ENCODE measurements around the gene EDN2.

The EDN2 gene

GRCh38 chr1:41482001-41482765 lies 2.3 kb downstream of the EDN2 start:
- Histone ChIP-seq H3K36me3 (ENCODE audit: insufficient read depth, low read length) (no peaks in the 10 kb centered on the region), H3K27me3 (ENCODE audit: insufficient read depth, low read length) (no peaks in the 10 kb centered on the region), H3K4me3 (ENCODE audit: low read length) (no peak overlapping the region), H2AFZ (ENCODE audit: low read depth, low read length) (no peak overlapping the region), H3K9me3 (ENCODE audit: low read length) (no peaks in the 10 kb centered on the region), H3K4me1 (ENCODE audit: insufficient read depth, low read length) (peaks cover 23% of the 10 kb centered on the region)

GRCh38 chr1:41481109-41481775 lies 3.2 kb downstream of the EDN2 start:
- H3K4me3 ChIP-seq (ENCODE audit: low read length) = no peak overlapping the region
- H3K27me3 ChIP-seq (ENCODE audit: insufficient read depth, low read length) = no peaks in the 10 kb centered on the region
- peaks cover 15% of the 10 kb centered on the region for H3K4me1 ChIP-seq (ENCODE audit: insufficient read depth, low read length)
- H3K9me3 ChIP-seq (ENCODE audit: low read length) = no peaks in the 10 kb centered on the region
- H2AFZ ChIP-seq (ENCODE audit: low read depth, low read length) = no peak overlapping the region
- H3K36me3 ChIP-seq (ENCODE audit: insufficient read depth, low read length) = no peaks in the 10 kb centered on the region

- Histone ChIP-seq H3K27me3 (ENCODE audit: insufficient read depth, low read length) (no peaks in the 10 kb centered on the region), H3K4me1 (ENCODE audit: insufficient read depth, low read length) (peaks cover 7% of the 10 kb centered on the region), H3K4me3 (ENCODE audit: low read length) (no peak overlapping the region), H3K9me3 (ENCODE audit: low read length) (no peaks in the 10 kb centered on the region), H3K36me3 (ENCODE audit: insufficient read depth, low read length) (no peaks in the 10 kb centered on the region), H2AFZ (ENCODE audit: low read depth, low read length) (no peak overlapping the region)
Measured at GRCh38 chr1:41480204-41481108, 4.0 kb downstream of the EDN2 start.

GRCh38 chr1:41479808-41480160 lies 4.7 kb downstream of the EDN2 start:
- H3K27me3 ChIP-seq (ENCODE audit: insufficient read depth, low read length) = no peaks in the 10 kb centered on the region
- H3K4me3 ChIP-seq (ENCODE audit: low read length) = no peak overlapping the region
- peaks cover 7% of the 10 kb centered on the region for H3K4me1 ChIP-seq (ENCODE audit: insufficient read depth, low read length)
- no peaks in the 10 kb centered on the region for H3K9me3 ChIP-seq (ENCODE audit: low read length)
- H3K36me3 ChIP-seq (ENCODE audit: insufficient read depth, low read length) = no peaks in the 10 kb centered on the region
- no peak overlapping the region for H2AFZ ChIP-seq (ENCODE audit: low read depth, low read length)

- no peaks in the 10 kb centered on the region for H3K36me3 ChIP-seq (ENCODE audit: insufficient read depth, low read length)
- H3K4me1 ChIP-seq (ENCODE audit: insufficient read depth, low read length) = peaks cover 11% of the 10 kb centered on the region
- H3K27me3 ChIP-seq (ENCODE audit: insufficient read depth, low read length) = no peaks in the 10 kb centered on the region
- no peak overlapping the region for H2AFZ ChIP-seq (ENCODE audit: low read depth, low read length)
- no peak overlapping the region for H3K4me3 ChIP-seq (ENCODE audit: low read length)
- no peaks in the 10 kb centered on the region for H3K9me3 ChIP-seq (ENCODE audit: low read length)
Measured at GRCh38 chr1:41479000-41479807, 5.3 kb downstream of the EDN2 start.

- Histone ChIP-seq H3K27me3 (ENCODE audit: insufficient read depth, low read length) (no peaks in the 10 kb centered on the region), H3K9me3 (ENCODE audit: low read length) (no peaks in the 10 kb centered on the region), H3K4me3 (ENCODE audit: low read length) (no peak overlapping the region), H3K4me1 (ENCODE audit: insufficient read depth, low read length) (peaks cover 11% of the 10 kb centered on the region), H2AFZ (ENCODE audit: low read depth, low read length) (no peak overlapping the region), H3K36me3 (ENCODE audit: insufficient read depth, low read length) (no peaks in the 10 kb centered on the region)
Measured at GRCh38 chr1:41478118-41478748, 6.2 kb downstream of the EDN2 start.

GRCh38 chr1:41476807-41477361 lies 7.6 kb downstream of the EDN2 start:
- no peak overlapping the region for H3K4me3 ChIP-seq (ENCODE audit: low read length)
- H3K9me3 ChIP-seq (ENCODE audit: low read length) = no peaks in the 10 kb centered on the region
- no peaks in the 10 kb centered on the region for H3K27me3 ChIP-seq (ENCODE audit: insufficient read depth, low read length)
- no peak overlapping the region for H2AFZ ChIP-seq (ENCODE audit: low read depth, low read length)
- H3K4me1 ChIP-seq (ENCODE audit: insufficient read depth, low read length) = peaks cover 6% of the 10 kb centered on the region
- H3K36me3 ChIP-seq (ENCODE audit: insufficient read depth, low read length) = no peaks in the 10 kb centered on the region

- no peak overlapping the region for H3K4me3 ChIP-seq (ENCODE audit: low read length)
Measured at GRCh38 chr1:41475859-41476567, 8.5 kb downstream of the EDN2 start.

GRCh38 chr1:41475346-41475745 lies 9.1 kb downstream of the EDN2 start:
- H2AFZ ChIP-seq (ENCODE audit: low read depth, low read length) = no peak overlapping the region
- H3K36me3 ChIP-seq (ENCODE audit: insufficient read depth, low read length) = no peaks in the 10 kb centered on the region
- no peaks in the 10 kb centered on the region for H3K27me3 ChIP-seq (ENCODE audit: insufficient read depth, low read length)
- H3K4me1 ChIP-seq (ENCODE audit: insufficient read depth, low read length) = peaks cover 6% of the 10 kb centered on the region
- no peak overlapping the region for H3K4me3 ChIP-seq (ENCODE audit: low read length)
- no peaks in the 10 kb centered on the region for H3K9me3 ChIP-seq (ENCODE audit: low read length)

More at GRCh38 chr1:41475859-41476567, 8.5 kb downstream of the EDN2 start:
- Histone ChIP-seq H3K27me3 (ENCODE audit: insufficient read depth, low read length) (no peaks in the 10 kb centered on the region), H3K4me1 (ENCODE audit: insufficient read depth, low read length) (peaks cover 6% of the 10 kb centered on the region), H3K36me3 (ENCODE audit: insufficient read depth, low read length) (no peaks in the 10 kb centered on the region), H3K9me3 (ENCODE audit: low read length) (no peaks in the 10 kb centered on the region), H2AFZ (ENCODE audit: low read depth, low read length) (no peak overlapping the region)

- Histone ChIP-seq H3K27me3 (ENCODE audit: insufficient read depth, low read length) (no peaks in the 10 kb centered on the region), H3K4me3 (ENCODE audit: low read length) (no peak overlapping the region), H3K9me3 (ENCODE audit: low read length) (no peaks in the 10 kb centered on the region), H2AFZ (ENCODE audit: low read depth, low read length) (no peak overlapping the region), H3K4me1 (ENCODE audit: insufficient read depth, low read length) (peaks cover 6% of the 10 kb centered on the region), H3K36me3 (ENCODE audit: insufficient read depth, low read length) (no peaks in the 10 kb centered on the region)
Measured at GRCh38 chr1:41474490-41475271, 9.8 kb downstream of the EDN2 start.

GRCh38 chr1:41473738-41474362 lies 10.6 kb downstream of the EDN2 start:
- Histone ChIP-seq H3K36me3 (ENCODE audit: insufficient read depth, low read length) (no peaks in the 10 kb centered on the region), H3K9me3 (ENCODE audit: low read length) (no peaks in the 10 kb centered on the region), H3K4me1 (ENCODE audit: insufficient read depth, low read length) (peaks cover 6% of the 10 kb centered on the region), H3K4me3 (ENCODE audit: low read length) (no peak overlapping the region), H2AFZ (ENCODE audit: low read depth, low read length) (no peak overlapping the region), H3K27me3 (ENCODE audit: insufficient read depth, low read length) (no peaks in the 10 kb centered on the region)

Measured in neuron (in vitro differentiated cells).